Fibroblast of the aortic adventitia (primary cell): ENCODE data around the gene ENTPD6. TPM values are rescaled to one million over a fixed set of nuclear protein-coding genes. Genes with fewer than 3 reads are reported as not detected.

Source experiments
- DNase-seq: peaks from one replicate; pipeline ENCODE4 v3.0.0-alpha.2; 2010; ENCODE audit warnings: low read depth
- H3K4me3 ChIP-seq: 2 replicates; pipeline ENCODE4 v1.5.1; 2011; ENCODE audit warnings: low read depth, mild to moderate bottlenecking, control low read depth, low read length, moderate library complexity
- small RNA-seq: library from RNA; depleted of rRNA; stranded (forward); fragments of <200 nt; gene quantifications from one replicate; pipeline ENCODE3, GENCODE V24; 2012
- total RNA-seq: library from RNA; depleted of rRNA; stranded (reverse); fragments of >200 nt; gene quantifications from 2 replicates; pipeline ENCODE4 v1.2.3, GENCODE V29; 2012; ENCODE audit warnings: low replicate concordance
- TF ChIP-seq, protein P1 (sequence below): IDR thresholded peaks from 2 replicates; pipeline ENCODE4 v1.5.1; 2011; ENCODE audit warnings: mild to moderate bottlenecking, low read length, control low read depth, inconsistent platforms; ENCODE audit not compliant: insufficient read depth

ENTPD6 gene
- total RNA-seq, 1 donor: 40.5 TPM

DNA sequence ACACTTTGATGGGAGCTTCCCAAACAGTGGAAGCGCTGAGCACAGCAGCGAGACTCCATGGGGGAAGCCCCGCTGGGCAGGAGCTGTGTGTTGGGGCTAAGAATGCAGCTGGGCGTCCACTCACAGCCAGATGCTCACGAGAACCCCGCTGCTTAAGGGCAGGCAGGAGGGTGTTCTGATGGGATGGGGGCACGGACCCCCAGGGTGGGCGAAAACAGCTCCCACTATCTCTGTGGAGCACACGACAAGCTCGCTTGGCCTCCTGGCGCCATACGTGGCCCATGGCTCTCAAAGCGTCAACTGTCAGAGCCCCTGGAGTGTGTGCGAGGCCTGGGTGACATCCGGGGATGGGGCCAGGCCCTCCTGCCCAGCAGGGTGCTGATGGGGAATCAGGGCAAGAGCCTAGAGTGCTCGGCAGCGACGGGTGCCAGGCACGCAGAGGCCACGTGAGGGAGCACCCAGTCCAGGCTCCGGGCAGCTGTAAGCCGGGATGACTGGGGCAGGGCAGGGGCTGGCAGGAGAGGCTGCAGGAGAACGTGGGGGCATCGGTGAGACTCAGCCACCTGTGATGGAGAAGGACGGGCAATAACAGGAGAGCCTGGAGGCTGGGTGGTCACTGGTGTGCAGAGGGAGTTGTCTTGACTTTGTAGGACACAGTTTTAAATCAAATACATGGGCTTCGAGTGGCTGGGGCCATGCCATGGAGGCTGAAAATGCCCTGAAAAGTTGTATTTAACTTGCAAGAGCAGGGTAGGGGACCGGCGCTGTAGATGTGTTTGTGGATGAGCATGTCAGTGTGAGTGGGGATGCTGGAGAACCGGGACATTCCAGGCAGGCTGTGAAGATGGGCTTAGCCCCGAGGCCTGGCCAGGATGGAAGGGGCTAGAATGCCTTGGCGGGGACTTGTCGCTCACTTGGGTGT lies 79.6 kb downstream of the ENTPD6 start:
- no peak for DNase-seq
- no peak overlapping the region for H3K4me3 ChIP-seq
- TF ChIP-seq, protein P1, sequence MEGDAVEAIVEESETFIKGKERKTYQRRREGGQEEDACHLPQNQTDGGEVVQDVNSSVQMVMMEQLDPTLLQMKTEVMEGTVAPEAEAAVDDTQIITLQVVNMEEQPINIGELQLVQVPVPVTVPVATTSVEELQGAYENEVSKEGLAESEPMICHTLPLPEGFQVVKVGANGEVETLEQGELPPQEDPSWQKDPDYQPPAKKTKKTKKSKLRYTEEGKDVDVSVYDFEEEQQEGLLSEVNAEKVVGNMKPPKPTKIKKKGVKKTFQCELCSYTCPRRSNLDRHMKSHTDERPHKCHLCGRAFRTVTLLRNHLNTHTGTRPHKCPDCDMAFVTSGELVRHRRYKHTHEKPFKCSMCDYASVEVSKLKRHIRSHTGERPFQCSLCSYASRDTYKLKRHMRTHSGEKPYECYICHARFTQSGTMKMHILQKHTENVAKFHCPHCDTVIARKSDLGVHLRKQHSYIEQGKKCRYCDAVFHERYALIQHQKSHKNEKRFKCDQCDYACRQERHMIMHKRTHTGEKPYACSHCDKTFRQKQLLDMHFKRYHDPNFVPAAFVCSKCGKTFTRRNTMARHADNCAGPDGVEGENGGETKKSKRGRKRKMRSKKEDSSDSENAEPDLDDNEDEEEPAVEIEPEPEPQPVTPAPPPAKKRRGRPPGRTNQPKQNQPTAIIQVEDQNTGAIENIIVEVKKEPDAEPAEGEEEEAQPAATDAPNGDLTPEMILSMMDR: no peak

DNA sequence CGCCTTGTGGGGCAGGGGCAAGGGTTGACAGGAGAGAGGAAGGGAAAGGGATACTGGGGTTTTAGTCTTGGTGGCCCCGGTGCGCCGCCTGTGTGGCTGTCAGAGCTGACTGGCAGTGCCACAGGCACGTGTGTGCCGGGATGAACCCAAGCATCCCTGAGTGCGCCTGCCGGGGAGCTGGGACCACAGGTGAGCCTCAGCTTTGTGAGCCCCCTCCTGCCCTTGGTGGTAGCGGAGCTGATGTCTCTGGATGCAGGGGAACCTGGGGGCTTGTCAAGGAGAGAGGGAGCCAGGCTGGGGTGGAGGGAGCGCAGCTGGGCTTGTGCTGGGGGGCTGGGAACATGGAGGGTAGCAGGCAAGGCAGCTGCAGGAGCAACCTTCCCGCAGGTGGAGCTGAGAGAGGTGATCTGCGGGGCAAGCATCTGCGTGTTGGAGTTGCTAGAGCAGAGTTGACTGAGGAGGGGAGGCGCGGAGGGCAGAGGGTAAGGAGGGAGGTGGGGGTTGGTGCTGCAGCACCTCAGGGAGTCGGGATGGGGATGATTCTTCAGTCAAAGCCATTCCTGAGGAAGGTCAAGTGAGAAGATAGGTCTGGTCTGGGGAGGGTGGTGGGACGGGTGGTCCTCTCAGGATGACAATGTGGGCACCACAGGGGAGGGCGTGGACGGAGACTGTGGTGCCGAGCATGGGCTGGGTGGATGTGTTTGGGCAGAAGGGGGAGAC lies 80.5 kb downstream of the ENTPD6 start:
- no peak overlapping the region for H3K4me3 ChIP-seq
- TF ChIP-seq, protein P1: no peak
- no peak for DNase-seq

Small RNA genes within 50 kb of the gene (small RNA-seq; reads per million reads assigned to genes)
- not detected for gene AL035252.4
- gene AL121772.2: not detected
- gene RF00019: not detected

Other genes with a start within 250 kb of the ENTPD6 start
- gene CST7, start 246.4 kb upstream of the ENTPD6 start, total RNA-seq: not detected in 2 replicates
- 40.7 and 132 TPM in 2 replicates for gene APMAP, start 203.0 kb upstream of the ENTPD6 start, total RNA-seq
- 0.99 and 2.5 TPM in 2 replicates for gene ACSS1, start 137.6 kb upstream of the ENTPD6 start, total RNA-seq
- not detected in 2 replicates for gene VSX1, start 113.6 kb upstream of the ENTPD6 start, total RNA-seq
- 87.8 and 203 TPM in 2 replicates for gene PYGB, start 52.4 kb downstream of the ENTPD6 start, total RNA-seq
- 24.0 and 25.9 TPM in 2 replicates for gene ABHD12, start 195.1 kb downstream of the ENTPD6 start, total RNA-seq
- gene GINS1, start 212.0 kb downstream of the ENTPD6 start, total RNA-seq: 7.9 and 15.9 TPM in 2 replicates